A549 (cell line): ENCODE results near the gene ROCK1. TPM values are rescaled to one million over a fixed set of nuclear protein-coding genes. Genes with fewer than 3 reads are reported as not detected.

Experiments
- ATAC-seq, 2 experiments: fragments of 200-7000 bp in 1 of 2; fragments of >200 bp in 1 of 2; cut with Nextera tagmentation in 1 of 2; cut with Tn5 transposase in 1 of 2; 3 replicates each; pipeline versions ENCODE4 v1.8.0 to v1.9.1; 2018 to 2020; ENCODE audit warnings: mild to moderate bottlenecking in 1 of 2, moderate library complexity in 1 of 2
- CTCF ChIA-PET: fragments of 300-600 bp; sonication (Branson Sonifier 250); formaldehyde crosslinking; extraction: SDS; loops from one replicate; lab custom pipeline; 2021; ENCODE audit warnings: antibody characterized with exemption, inconsistent platforms; lab: Yijun Ruan, JAX
- POLR2A ChIA-PET: fragments of 350-600 bp; formaldehyde crosslinking; extraction: SDS; loops from one replicate; lab custom pipeline; 2021; ENCODE audit warnings: antibody characterized with exemption, inconsistent platforms; lab: Yijun Ruan, JAX
- DNase-seq, 2 experiments: peaks; one replicate each; pipeline versions ENCODE4 v3.0.0 to v3.0.0-alpha.2; 2011 to 2016; ENCODE audit warnings: low read depth in 1 of 2, low spot score in 1 of 2
- FAIRE-seq: peaks from 2 replicates; lab custom pipeline; 2011; peaks lifted over from hg19 to GRCh38; lab: Jason Lieb, UNC
- H3K27ac ChIP-seq, 2 experiments: fragments of >200 bp; sonication (Bioruptor Twin); formaldehyde crosslinking; 3 replicates each; pipeline ENCODE4 v1.5.1; 2016 to 2017
- H3K4me1 ChIP-seq: fragments of >200 bp; sonication (Bioruptor Twin); formaldehyde crosslinking; 3 replicates; pipeline ENCODE4 v1.6.1; 2016
- H3K4me2 ChIP-seq: fragments of >200 bp; sonication (Bioruptor Twin); formaldehyde crosslinking; 3 replicates; pipeline ENCODE4 v1.6.1; 2016
- H3K4me3 ChIP-seq: fragments of >200 bp; sonication (Bioruptor Twin); formaldehyde crosslinking; 3 replicates; pipeline ENCODE4 v1.5.1; 2016
- H3K9me3 ChIP-seq: fragments of >200 bp; sonication (Bioruptor Twin); formaldehyde crosslinking; 3 replicates; pipeline ENCODE4 v1.6.1; 2016
- BCL3 ChIP-seq: fragments of >200 bp; sonication (Bioruptor Twin); formaldehyde crosslinking; IDR thresholded peaks from 3 replicates; pipeline ENCODE4 v1.6.1; 2016
- BHLHE40 ChIP-seq: IDR thresholded peaks from 2 replicates; pipeline ENCODE4 v1.6.1; 2012; ENCODE audit warnings: low read depth, low read length, inconsistent platforms
- CBX2 ChIP-seq: fragments of 200-600 bp; sonication (generic); IDR thresholded peaks from 2 replicates; pipeline ENCODE4 v1.6.1; 2016; ENCODE audit warnings: low read depth, mild to moderate bottlenecking, borderline replicate concordance
- CHD2 ChIP-seq: fragments of 150-350 bp; IDR thresholded peaks from 2 replicates; pipeline ENCODE4 v1.6.1; 2014; ENCODE audit warnings: low read length; ENCODE audit not compliant: partially characterized antibody
- CHD4 ChIP-seq: fragments of 200-600 bp; sonication (generic); IDR thresholded peaks from 2 replicates; pipeline ENCODE4 v1.6.1; 2016; ENCODE audit warnings: antibody characterized with exemption, mild to moderate bottlenecking, borderline replicate concordance
- EHF ChIP-seq: fragments of 250-450 bp; sonication (Bioruptor Pico); IDR thresholded peaks from 2 replicates; pipeline ENCODE4 v1.5.0; 2020; ENCODE audit warnings: mild to moderate bottlenecking
- EHMT2 ChIP-seq: fragments of 200-600 bp; sonication (generic); IDR thresholded peaks from 2 replicates; pipeline ENCODE4 v1.6.1; 2016; ENCODE audit warnings: antibody characterized with exemption, low read depth, mild to moderate bottlenecking, moderate library complexity
- FOSB ChIP-seq: fragments of 250-450 bp; sonication (Bioruptor Pico); IDR thresholded peaks from 2 replicates; pipeline ENCODE4 v1.5.0; 2020; ENCODE audit warnings: mild to moderate bottlenecking, moderate library complexity
- HES2 ChIP-seq: fragments of >200 bp; sonication (Bioruptor Twin); formaldehyde crosslinking; IDR thresholded peaks from 2 replicates; pipeline ENCODE4 v1.6.1; 2016
- JUNB ChIP-seq: fragments of >200 bp; sonication (Bioruptor Twin); formaldehyde crosslinking; IDR thresholded peaks from 2 replicates; pipeline ENCODE4 v1.6.1; 2016
- KDM5A ChIP-seq: fragments of 200-600 bp; sonication (generic); IDR thresholded peaks from 2 replicates; pipeline ENCODE4 v1.6.1; 2016; ENCODE audit warnings: antibody characterized with exemption, mild to moderate bottlenecking
- MAFK ChIP-seq: fragments of 450-650 bp; IDR thresholded peaks from 2 replicates; pipeline ENCODE4 v1.6.1; 2014; ENCODE audit not compliant: partially characterized antibody
- POLR2A ChIP-seq: IDR thresholded peaks from 2 replicates; pipeline ENCODE4 v1.6.1; 2012; ENCODE audit warnings: mild to moderate bottlenecking, low read length
- RAD21 ChIP-seq, 2 experiments: fragments of >200 bp in 1 of 2; sonication (Bioruptor Twin) in 1 of 2; formaldehyde crosslinking in 1 of 2; IDR thresholded peaks in 1 of 2; conservative IDR thresholded peaks in 1 of 2; 2 replicates in 1 of 2; 3 replicates in 1 of 2; pipeline ENCODE4 v1.6.1; 2012 to 2018; ENCODE audit warnings: inconsistent platforms in 1 of 2
- SMC3 ChIP-seq: fragments of >200 bp; sonication (Bioruptor Twin); formaldehyde crosslinking; IDR thresholded peaks from 3 replicates; pipeline ENCODE4 v1.6.1; 2018; ENCODE audit warnings: inconsistent platforms
- TFCP2L1 ChIP-seq: fragments of 250-450 bp; sonication (Bioruptor Pico); IDR thresholded peaks from 2 replicates; pipeline ENCODE4 v1.5.0; 2021; ENCODE audit warnings: mild to moderate bottlenecking
- TP53 ChIP-seq: fragments of 250-450 bp; sonication (Bioruptor Pico); IDR thresholded peaks from 2 replicates; pipeline ENCODE4 v1.5.0; 2021; ENCODE audit warnings: mild to moderate bottlenecking, moderate library complexity
- ZC3H11A ChIP-seq: fragments of 450-650 bp; IDR thresholded peaks from 2 replicates; pipeline ENCODE4 v1.6.1; 2014; ENCODE audit warnings: antibody characterized with exemption, mild to moderate bottlenecking
- ZSCAN20 ChIP-seq: fragments of 250-450 bp; sonication (Bioruptor Pico); IDR thresholded peaks from 2 replicates; pipeline ENCODE4 v1.8.0; 2022; ENCODE audit warnings: mild to moderate bottlenecking, moderate library complexity
- WGBS: methylation state at CpG from one replicate; pipeline ENCODE4 v1.1.6; 2017; ENCODE audit errors: missing lambda C conversion rate; 5-methylcytosine and 5-hydroxymethylcytosine counted together
- polyA plus RNA-seq, 4 experiments: library from polyadenylated mRNA; depleted of rRNA in 3 of 4; stranded (reverse); fragments of >200 nt; fragmentation: RNase III in 1 of 4; extraction: RNeasy Plus Mini Kit Qiagen cat#74134 plus additional on column Dnase treatment in 1 of 4; gene quantifications; 2 replicates in 3 of 4; 3 replicates in 1 of 4; pipeline ENCODE4 v1.2.3, GENCODE V29; 2011 to 2017
- TF ChIP-seq, protein P1 (sequence below): fragments of 150-350 bp; IDR thresholded peaks from 2 replicates; pipeline ENCODE4 v1.6.1; 2014; ENCODE audit warnings: low read depth, mild to moderate bottlenecking, low read length

The ROCK1 gene
- polyA plus RNA-seq, 2 of the 4 experiments (the other 2 are of a cell fraction) = 20.5 to 31.8 TPM

DNA sequence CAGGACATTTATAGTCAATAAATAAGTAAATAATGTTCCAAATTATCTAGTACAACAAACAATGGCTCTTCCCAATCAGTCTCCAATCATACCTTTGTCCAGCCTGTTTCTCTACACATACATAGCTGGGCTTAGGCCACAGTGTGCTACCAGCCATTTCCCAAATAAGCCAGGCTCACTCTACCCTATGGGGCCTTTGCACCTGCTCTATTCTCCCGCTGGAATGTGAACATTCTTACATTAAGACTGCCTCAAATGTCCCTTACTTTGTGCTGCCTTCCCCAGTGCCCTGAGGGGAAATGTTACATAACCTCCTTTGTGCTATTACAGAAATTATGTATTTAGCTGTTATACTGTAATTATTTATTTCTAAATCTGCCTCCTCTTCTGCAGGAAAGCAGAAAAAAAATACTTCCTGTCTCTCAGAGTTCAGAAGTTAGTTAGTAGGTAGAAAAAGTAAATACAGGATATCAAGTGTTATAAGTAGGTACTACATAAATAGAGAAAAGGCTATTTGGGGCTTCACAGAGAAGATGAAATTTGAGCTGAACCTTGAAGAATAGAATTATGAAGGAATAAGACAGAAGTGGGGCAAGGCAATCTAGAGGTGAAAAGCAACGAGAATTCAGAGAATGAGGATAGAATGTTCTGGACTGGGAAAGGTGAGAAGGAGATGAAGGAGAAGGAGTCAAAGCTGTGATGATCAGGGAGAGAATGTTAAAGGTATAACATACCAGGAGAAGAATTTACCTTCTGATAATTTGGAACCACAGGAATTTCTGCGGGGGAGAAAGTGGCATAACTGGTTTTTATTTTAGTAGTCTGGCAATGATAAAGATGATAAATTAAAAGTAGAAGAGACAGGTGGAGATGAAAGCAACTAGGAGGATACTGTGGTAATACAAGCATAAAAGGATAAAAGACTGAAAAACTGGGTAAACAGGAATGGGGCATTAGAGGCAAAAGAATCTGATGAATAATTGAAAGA is 37.0 kb downstream of the ROCK1 start:
- WGBS = 86% methylated on average over 3 of the region's 3 CpGs
- H3K4me3 ChIP-seq = no peak overlapping the region
- TF ChIP-seq HES2 (no peak), BCL3 (no peak), ZSCAN20 (CRISPR knock-in tag) (no peak), EHF (no peak)
- TF ChIP-seq, protein P1, sequence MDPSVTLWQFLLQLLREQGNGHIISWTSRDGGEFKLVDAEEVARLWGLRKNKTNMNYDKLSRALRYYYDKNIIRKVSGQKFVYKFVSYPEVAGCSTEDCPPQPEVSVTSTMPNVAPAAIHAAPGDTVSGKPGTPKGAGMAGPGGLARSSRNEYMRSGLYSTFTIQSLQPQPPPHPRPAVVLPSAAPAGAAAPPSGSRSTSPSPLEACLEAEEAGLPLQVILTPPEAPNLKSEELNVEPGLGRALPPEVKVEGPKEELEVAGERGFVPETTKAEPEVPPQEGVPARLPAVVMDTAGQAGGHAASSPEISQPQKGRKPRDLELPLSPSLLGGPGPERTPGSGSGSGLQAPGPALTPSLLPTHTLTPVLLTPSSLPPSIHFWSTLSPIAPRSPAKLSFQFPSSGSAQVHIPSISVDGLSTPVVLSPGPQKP = no peak
- CTCF ChIA-PET = no interaction called here
- FAIRE-seq (no peak), DNase-seq (no peak), ATAC-seq (no peak)
- no peaks in the 10 kb centered on the region for H3K9me3 ChIP-seq
- peaks cover 21% of the 10 kb centered on the region; the same call in 2 of the 3 replicates for H3K4me1 ChIP-seq
- no peak overlapping the region for H3K4me2 ChIP-seq
- no peak overlapping the region for H3K27ac ChIP-seq
- POLR2A ChIA-PET = no interaction called here

DNA sequence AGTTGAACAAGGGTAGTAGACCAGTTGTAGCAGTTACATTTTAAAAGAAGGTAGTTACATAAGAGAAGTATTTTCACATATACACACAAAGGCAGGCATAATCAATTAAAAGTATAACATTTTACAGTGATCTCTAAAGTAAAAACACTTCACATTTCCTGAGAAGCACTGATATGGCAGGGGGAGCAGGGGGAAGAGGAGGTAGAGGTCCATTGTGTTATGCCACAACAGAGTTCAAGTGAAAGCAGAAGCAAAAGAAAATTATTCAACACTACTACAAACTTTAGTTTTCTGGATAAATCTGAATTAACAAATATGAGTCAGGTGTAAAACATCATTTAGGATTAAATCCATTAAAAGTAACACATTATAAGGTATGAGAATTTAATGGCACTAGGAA is 38.4 kb downstream of the ROCK1 start:
- Histone ChIP-seq H3K4me3 (no peak overlapping the region), H3K4me1 (peaks cover 21% of the 10 kb centered on the region; the same call in 2 of the 3 replicates), H3K27ac (no peak overlapping the region), H3K9me3 (no peaks in the 10 kb centered on the region), H3K4me2 (no peak overlapping the region)
- DNase-seq = no peak
- ChIA-PET CTCF (no interaction called here), POLR2A (no interaction called here)
- FAIRE-seq = no peak
- no peak for TF ChIP-seq ZC3H11A
- no peak for TF ChIP-seq JUNB
- no peak for TF ChIP-seq FOSB
- no peak for TF ChIP-seq KDM5A
- no peak for TF ChIP-seq CHD4
- no peak for TF ChIP-seq HES2
- TF ChIP-seq RAD21 (conservative IDR thresholded peaks at IDR 0.05 in 1 of 2, IDR thresholded peaks at IDR 0.05 in 1 of 2) = no peak
- no peak for TF ChIP-seq TFCP2L1 (CRISPR knock-in tag)
- no peak for TF ChIP-seq POLR2A
- TF ChIP-seq CBX2 = no peak
- no peak for TF ChIP-seq BHLHE40
- no peak for TF ChIP-seq SMC3
- no peak for ATAC-seq

- WGBS = 94% methylated on average over 4 of the region's 4 CpGs
- DNase-seq = no peak
- ChIA-PET POLR2A (no interaction called here), CTCF (no interaction called here)
- no peak for FAIRE-seq
- Histone ChIP-seq H3K4me1 (peaks cover 21% of the 10 kb centered on the region; the same call in 2 of the 3 replicates), H3K27ac (no peak overlapping the region), H3K9me3 (no peaks in the 10 kb centered on the region), H3K4me3 (no peak overlapping the region), H3K4me2 (no peak overlapping the region)
- TF ChIP-seq MAFK (no peak), CBX2 (no peak), TP53 (no peak), CHD2 (no peak), EHMT2 (no peak), TFCP2L1 (CRISPR knock-in tag) (no peak), SMC3 (no peak)
- no peak for ATAC-seq
Observed at GRCh38 chr18:21071071-21071470, 40.5 kb downstream of the ROCK1 start.
